HL-60/S4 treated with phorbol 12-myristate 13-acetate at 8.2 ng/mL for 4 days and 3 days (cell line): ENCODE results near the gene CDON.
"Not testable (repeated sequence)": the region's sequence is repeated elsewhere in the genome, so short reads cannot be mapped to it uniquely, and the experiment has no call there.

Experiments used
- in situ Hi-C: fragments of 300-500 bp; cut with MboI; formaldehyde crosslinking; loops from 2 replicates; pipeline ENCODE4 v1.15.0; 2022; ENCODE audit warnings: low sequenced_read_pairs

CDON gene

DNA sequence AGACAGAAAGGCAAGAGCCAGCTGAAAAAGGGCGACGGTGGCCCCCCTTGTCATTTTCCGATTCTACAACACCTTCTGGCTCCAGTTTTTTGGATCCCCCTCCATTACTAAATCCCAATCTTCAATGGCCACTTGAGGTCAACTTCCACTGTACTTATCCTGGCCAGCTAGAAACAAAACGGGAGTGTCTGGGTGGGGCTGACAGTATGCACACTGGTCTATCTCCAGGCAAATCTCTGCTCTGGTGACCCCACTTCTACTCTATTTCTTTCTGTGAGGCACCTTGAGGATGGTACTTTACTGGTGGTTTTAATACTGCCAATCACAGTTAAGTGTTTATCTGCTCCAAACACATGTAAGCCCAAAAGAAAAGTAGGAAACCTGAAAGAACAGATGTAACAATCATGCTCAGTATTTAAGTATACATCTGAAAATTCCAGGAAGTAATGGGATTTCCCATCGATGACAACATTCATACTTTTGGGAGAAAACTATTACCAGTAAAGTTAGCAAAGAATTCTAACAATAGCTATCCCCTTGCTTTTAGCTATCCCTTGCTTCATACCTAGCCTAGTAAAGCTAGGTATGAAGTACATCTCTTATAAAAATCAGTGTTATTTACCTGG is 16.0 kb downstream of the CDON start:
- in situ Hi-C loops, result no loop called here

DNA sequence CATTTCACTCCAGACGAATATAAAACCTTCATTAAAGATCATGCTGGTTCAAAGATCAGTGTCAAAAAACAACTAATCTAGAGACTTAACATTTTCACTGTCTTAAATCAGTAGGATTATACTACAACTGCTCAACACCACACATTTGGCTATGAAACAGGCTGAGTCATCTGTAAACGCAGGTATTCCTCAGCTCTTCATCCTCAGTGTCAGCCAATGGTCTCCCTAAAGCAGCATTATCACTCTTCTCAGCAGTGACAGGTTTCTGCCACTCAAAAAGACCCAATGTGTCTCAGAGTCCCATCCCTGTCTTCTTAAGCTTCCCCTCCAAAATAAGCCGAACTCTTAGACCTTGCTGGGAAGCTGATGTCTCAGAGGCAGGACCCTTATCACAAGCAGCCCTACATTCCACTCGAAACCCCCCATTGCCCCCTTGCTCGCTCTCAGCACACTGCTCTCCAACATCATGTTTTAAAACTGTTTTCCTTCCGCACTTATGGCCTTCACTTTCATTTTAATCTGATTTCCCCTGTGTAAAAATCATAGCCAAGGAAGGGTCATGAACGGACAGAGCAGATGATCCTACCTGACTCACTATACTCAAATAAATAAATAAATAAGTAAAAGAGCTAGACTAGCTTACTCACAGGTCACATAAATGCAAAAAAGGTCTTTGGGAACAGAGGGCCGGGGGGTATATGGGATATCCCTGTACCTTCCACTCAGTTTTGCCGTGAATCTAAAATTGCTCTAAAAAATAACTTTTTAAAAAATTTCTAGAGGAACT is 23.0 kb downstream of the CDON start:
- in situ Hi-C loops, result no loop called here

- in situ Hi-C loops, result no loop called here
These were observed 26.9 kb downstream of the CDON start for GRCh38 chr11:126035718-126036117.

- in situ Hi-C loops, result no loop called here
These were observed 27.7 kb downstream of the CDON start for GRCh38 chr11:126034933-126035425.

- in situ Hi-C loops, result no loop called here
These were observed 28.4 kb downstream of the CDON start for GRCh38 chr11:126034039-126034932.

DNA sequence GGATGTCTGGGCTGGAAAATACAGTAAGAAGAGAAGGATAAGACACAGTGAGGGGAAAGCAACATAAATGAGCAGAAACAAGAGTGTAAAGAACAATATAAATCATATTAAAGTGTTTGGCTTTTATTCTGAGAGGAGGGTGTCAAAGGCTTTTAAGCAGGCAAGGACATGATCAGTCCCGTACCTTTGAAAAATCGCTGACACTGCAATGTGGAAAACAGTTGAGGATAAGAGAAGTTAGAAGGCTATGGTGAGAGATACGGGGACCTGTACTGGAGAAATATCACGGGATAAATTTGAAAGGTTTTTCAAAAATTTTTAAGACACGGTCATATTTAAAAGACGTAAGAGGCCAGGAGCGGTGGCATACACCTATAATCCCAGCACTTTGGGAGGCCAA is 30.3 kb downstream of the CDON start:
- in situ Hi-C loops, result no loop called here

- in situ Hi-C loops, result no loop called here
These were observed 32.9 kb downstream of the CDON start for GRCh38 chr11:126029805-126030204.

- in situ Hi-C loops, result no loop called here
These were observed 33.4 kb downstream of the CDON start for GRCh38 chr11:126029237-126029636.

DNA sequence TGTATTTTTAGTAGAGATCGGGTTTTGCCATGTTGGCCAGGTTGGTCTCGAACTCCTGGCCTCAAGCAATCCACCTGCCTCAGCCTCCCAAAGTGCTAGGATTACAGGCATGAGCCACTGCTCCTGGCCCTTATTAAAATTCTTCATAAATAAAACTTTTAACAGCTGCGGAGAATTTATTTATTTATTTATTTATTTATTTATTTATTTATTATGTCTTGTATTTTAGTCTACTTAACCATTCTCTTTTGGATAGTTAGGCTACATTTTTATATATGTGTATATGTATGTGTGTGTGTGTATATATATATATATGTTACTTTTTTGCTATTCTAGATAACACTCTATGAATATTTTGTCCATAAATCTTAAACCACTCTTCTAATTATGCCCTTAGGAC is 34.1 kb downstream of the CDON start:
- in situ Hi-C loops, result not testable (repeated sequence)

GRCh38 chr11:126026579-126026978 is 36.1 kb downstream of the CDON start:
- in situ Hi-C loops, result no loop called here

GRCh38 chr11:126025822-126026221 is 36.8 kb downstream of the CDON start:
- in situ Hi-C loops, result no loop called here

DNA sequence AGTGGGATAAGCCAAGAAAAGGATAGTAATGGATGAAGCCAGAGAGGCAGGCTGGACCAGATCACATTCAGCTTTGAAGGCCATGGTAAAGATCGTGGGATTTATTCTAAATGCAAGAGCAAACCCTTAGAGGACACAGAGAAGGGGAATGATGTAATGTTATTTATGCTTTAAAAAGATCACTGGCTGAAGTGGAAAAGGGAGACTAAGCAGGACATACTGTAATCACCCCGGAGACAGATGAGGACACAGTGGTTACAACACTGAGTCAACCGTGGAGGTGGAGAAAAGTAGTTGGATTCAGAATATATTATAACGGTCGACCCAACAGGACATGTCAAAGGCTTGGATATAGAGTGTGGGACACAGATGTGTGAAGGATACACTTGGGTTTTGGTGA is 38.5 kb downstream of the CDON start:
- in situ Hi-C loops, result no loop called here

DNA sequence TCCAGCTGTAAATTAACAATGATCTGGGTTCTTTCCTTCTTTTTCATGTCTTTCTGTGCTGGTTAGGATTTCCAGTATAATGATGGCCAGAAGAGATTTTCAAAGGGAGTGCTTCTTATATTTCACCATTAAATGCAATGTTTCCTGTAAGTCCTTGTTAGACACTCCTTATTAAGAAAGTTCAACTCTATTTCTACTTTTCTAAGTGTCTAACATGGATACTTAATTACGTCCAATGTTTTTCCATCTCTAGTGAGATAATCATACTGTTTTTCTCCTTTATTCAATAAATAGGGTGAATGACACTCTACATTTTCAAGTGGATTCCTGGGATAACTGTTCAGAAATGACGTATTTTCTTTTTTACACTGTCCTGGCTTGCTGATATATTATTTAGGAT is 49.8 kb downstream of the CDON start:
- in situ Hi-C loops, result no loop called here

- in situ Hi-C loops, result no loop called here
These were observed 50.9 kb downstream of the CDON start for GRCh38 chr11:126011754-126012153.

DNA sequence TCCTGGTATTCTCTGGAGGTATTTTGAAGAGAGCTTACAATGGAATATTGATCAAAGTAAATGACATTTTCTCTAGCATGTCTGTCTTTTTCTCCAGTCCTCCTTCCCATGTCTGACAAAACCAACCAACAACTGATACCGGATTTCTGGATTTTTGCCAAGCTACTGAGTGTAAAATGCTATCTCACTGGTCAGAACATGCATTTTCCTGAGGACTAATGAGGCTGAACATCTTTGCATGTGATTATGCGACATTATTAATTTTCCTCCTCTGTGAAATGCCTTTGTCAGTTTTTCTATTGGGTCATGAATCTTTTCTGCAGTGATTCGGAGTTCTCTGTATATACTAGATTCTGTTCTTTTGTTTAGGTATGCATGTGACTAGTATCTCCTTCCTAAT is 51.4 kb downstream of the CDON start:
- in situ Hi-C loops, result no loop called here

- in situ Hi-C loops, result no loop called here
These were observed 53.7 kb downstream of the CDON start for GRCh38 chr11:126008956-126009355.

- in situ Hi-C loops, result no loop called here
These were observed 55.4 kb downstream of the CDON start for GRCh38 chr11:126007238-126007637.

DNA sequence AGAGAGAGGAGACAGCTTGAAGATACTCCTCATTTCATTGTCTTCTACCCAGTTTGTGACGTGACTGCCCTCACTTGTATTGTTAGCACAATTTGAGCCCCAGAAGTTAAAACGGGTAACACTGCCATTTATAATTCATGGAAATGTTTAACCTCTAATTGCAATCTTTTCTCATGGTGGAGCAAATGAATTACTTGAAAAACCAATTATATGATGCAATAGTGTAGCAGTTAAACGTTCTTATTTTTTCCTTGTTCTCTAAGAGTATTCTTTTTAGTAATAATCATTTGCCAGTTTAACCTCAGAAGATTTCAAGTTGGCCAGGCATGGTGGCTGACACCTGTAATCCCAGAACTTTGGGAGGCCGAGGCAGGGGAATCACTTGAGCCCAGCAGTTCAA is 56.6 kb downstream of the CDON start:
- in situ Hi-C loops, result no loop called here

- in situ Hi-C loops, result no loop called here
These were observed 60.5 kb downstream of the CDON start for GRCh38 chr11:126002181-126002580.

GRCh38 chr11:125999234-125999880 is 63.3 kb downstream of the CDON start:
- in situ Hi-C loops, result no loop called here

GRCh38 chr11:125998267-125998666 is 64.4 kb downstream of the CDON start:
- in situ Hi-C loops, result no loop called here
